Activated CD4-positive, alpha-beta T cell treated with anti-CD3 and anti-CD28 coated beads for 36 hours (primary cell): ENCODE results near the gene TTYH3. TPM values are rescaled to one million over a fixed set of nuclear protein-coding genes. Genes with fewer than 3 reads are reported as not detected.

ENCODE experiments used
- ATAC-seq: fragments of 200-7000 bp; cut with Tn5 transposase; one replicate; pipeline ENCODE4 v1.10.0; 2021; ENCODE audit warnings: mild to moderate bottlenecking, moderate library complexity
- CTCF ChIA-PET: fragments of 350-600 bp; sonication (Branson Sonifier 250); formaldehyde crosslinking; loops from one replicate; lab custom pipeline; 2021; ENCODE audit warnings: antibody characterized with exemption; lab: Charles Lee
- POLR2A ChIA-PET: fragments of 350-600 bp; sonication (Branson Sonifier 250); formaldehyde crosslinking; loops from one replicate; lab custom pipeline; 2021; ENCODE audit warnings: antibody characterized with exemption, inconsistent platforms; lab: Charles Lee
- DNase-seq: peaks from one replicate; pipeline ENCODE4 v3.0.0-alpha.2; 2020
- H3K27ac Mint-ChIP-seq: one replicate; pipeline ENCODE4 v1.8.0; 2021; ENCODE audit warnings: mixed read lengths
- H3K27me3 Mint-ChIP-seq: one replicate; pipeline ENCODE4 v1.8.0; 2021; ENCODE audit warnings: mixed read lengths
- H3K36me3 Mint-ChIP-seq: one replicate; pipeline ENCODE4 v1.8.0; 2021; ENCODE audit warnings: low read depth, mixed read lengths
- H3K4me1 Mint-ChIP-seq: one replicate; pipeline ENCODE4 v1.8.0; 2021; ENCODE audit warnings: mixed read lengths
- H3K4me3 Mint-ChIP-seq: one replicate; pipeline ENCODE4 v1.8.0; 2021; ENCODE audit warnings: mild to moderate bottlenecking, moderate library complexity, mixed read lengths
- H3K9me3 Mint-ChIP-seq: one replicate; pipeline ENCODE4 v1.8.0; 2021; ENCODE audit warnings: low read depth, mixed read lengths
- intact Hi-C, 2 experiments: fragments of 100-400 bp; cut with DNase I in 1 of 2; cut with micrococcal nuclease in 1 of 2; formaldehyde crosslinking; loops; one replicate each; pipeline versions ENCODE4 v1.14.2 to v1.15.1; 2022 to 2024; cut with DNase I, micrococcal nuclease
- total RNA-seq, 2 experiments: library from RNA; stranded (reverse); gene quantifications; one replicate each; pipeline ENCODE4 v1.2.3, GENCODE V29; 2021

Gene TTYH3
- total RNA-seq, 2 experiments from 2014 or later = 18.7 to 20.2 TPM

DNA sequence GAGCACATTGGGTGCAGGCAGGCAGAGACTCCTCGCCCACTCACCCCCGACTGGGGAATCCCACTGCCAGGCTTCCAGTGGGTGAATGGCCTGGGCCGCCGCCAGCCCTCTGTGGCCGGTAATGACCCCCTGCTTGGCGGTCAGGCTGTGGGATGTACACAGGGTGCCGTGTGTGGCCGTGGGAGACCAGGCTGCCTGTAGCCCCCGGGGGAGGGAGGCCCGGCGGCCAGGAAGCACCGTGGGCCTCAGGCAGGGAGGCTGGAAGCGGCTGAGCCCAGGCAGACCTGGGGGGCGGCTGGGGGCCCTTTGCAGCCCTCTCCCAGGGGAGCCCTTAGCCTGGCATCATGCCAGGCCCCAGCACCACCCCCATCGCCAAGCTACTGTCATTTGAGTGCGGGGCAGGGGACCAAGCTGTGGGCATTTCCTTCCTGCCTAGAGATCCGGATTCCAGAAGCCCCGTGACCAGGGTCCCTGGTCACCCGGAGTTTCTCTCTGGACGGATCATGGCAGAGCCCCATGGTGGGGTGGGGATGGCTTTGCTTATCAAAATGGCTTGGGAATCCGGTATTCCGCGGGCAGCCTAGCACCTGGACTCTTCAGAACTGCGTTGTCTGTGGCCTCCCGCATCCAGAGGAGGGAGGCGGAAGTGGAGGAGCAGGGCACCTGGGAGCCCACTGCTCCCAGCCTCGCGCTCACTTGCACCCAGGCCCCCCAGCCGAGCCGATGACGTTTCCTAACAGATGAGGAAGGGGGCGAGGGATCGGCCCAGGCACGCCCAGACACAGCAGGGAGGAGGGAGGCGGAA is 1.1 kb downstream of the TTYH3 start:
- peak; percentile 77 for DNase-seq
- Mint-ChIP-seq H3K27ac (peak overlapping the region; percentile 84), H3K27me3 (no peaks in the 10 kb centered on the region), H3K4me3 (peak overlapping the region; percentile 91), H3K4me1 (peaks cover 14% of the 10 kb centered on the region), H3K9me3 (no peaks in the 10 kb centered on the region), H3K36me3 (no peaks in the 10 kb centered on the region)
- intact Hi-C loops = loop anchor here (2.0 to 10.0 kb wide), 6 partner anchors 76 to 1588 kb away; partner anchors contain the start of genes BRAT1 (in 1 of the 2), GPR146 (in 1 of the 2), IQCE (in 1 of the 2) and MRM2 (in 1 of the 2)
- POLR2A ChIA-PET = no interaction called here
- CTCF ChIA-PET = interaction anchor here (0.7 kb wide), 1 partner anchor 110 kb away, joined by 3 read pairs; no protein-coding TSS in a partner anchor
- ATAC-seq = peak; percentile 7

DNA sequence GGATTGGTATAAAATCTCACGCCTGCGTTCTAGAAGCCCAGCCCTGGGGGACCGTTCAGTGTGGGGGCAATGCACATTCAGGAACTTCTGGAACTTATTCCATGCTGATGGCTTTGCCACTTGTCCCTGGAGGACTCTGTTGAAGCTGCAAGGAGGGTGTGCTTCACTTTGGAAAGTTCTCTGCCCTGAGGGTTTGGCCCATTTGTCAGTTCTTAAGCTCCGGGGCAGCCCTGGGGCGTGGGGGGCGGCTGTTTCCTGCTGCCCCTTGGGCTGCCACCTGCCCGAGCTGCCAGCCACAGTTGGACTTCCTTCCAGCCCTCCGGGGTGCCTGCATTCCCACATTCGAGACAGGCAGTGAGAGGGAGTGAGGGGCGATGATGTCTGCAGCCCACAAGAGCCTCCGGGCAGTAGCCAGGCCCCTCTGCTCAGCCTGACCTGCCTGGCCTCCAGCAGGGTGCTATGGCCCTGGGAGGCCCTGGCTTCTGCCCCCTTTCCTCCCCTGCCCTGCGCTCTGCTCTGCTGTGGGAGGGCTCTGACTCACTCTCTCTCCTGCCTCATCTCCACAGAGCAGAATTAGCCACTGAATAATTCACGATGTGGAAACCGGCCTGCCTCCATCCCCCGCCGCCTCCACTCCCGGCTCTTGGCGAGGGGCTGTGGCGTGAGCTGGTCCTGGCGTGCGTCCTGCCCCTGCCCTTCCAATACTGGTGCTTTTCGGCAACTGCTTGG is 1.9 kb downstream of the TTYH3 start:
- intact Hi-C loops = loop anchor here (2.0 to 10.0 kb wide), 6 partner anchors 76 to 1589 kb away; partner anchors contain the start of genes BRAT1 (in 1 of the 2), GPR146 (in 1 of the 2), IQCE (in 1 of the 2) and MRM2 (in 1 of the 2)
- CTCF ChIA-PET = interaction anchor here (0.7 kb wide), 1 partner anchor 111 kb away, joined by 3 read pairs; no protein-coding TSS in a partner anchor
- no peaks in the 10 kb centered on the region for H3K9me3 Mint-ChIP-seq
- H3K27ac Mint-ChIP-seq = peak overlapping the region; percentile 83
- peak; percentile 72 for DNase-seq
- peak overlapping the region; percentile 91 for H3K4me3 Mint-ChIP-seq
- ATAC-seq = peak; percentile 56
- peaks cover 14% of the 10 kb centered on the region for H3K4me1 Mint-ChIP-seq
- H3K36me3 Mint-ChIP-seq = no peaks in the 10 kb centered on the region
- H3K27me3 Mint-ChIP-seq = no peaks in the 10 kb centered on the region
- POLR2A ChIA-PET = no interaction called here

DNA sequence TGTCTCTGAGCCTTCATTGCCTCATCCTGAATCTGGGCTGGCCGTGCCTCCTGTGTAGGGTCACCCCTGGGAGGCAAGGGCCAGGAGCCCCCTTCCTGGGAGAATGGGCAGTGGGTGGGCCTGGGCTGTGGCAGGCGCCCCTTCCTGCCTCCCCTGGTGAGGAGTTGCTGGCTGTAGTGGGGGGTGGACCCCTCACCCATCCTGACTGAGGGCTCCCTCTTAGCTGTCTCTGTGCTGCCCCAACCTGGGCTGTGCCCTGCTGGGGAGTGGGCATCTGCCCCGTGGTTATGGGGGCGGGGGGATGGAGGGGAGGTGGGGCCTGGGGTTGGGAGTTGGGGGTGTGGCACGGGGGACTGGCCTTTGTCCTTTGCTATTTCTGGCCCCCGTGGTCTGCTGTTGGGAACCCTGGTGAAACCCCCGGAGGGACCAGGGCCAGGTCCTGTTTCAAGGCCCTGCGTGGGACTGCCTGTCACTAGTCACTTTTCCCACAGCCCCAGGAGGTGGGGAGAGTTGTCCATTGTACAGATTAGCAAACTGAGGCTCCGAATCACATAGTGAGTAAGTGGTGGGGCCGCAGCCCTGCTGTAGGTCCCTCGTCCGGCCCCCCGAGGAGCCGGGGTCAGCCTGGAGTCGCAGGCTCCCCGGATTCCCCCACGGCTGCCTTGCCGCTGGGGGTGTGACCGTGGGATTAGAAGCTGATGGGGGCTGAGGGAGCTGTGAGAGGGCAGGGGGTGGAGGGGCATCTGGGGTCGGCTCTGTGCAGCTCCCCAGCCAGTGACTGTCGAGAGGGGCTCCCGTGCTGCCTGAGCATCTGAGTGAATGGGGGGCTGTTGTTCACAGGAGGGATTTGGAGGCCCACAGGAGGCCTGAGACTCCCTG is 2.7 kb downstream of the TTYH3 start:
- POLR2A ChIA-PET = no interaction called here
- intact Hi-C loops = loop anchor here (5.0 to 10.0 kb wide), 5 partner anchors 77 to 1590 kb away; partner anchors contain the start of genes BRAT1 (in 1 of the 2), GPR146 (in 1 of the 2), IQCE (in 1 of the 2) and MRM2 (in 1 of the 2)

DNA sequence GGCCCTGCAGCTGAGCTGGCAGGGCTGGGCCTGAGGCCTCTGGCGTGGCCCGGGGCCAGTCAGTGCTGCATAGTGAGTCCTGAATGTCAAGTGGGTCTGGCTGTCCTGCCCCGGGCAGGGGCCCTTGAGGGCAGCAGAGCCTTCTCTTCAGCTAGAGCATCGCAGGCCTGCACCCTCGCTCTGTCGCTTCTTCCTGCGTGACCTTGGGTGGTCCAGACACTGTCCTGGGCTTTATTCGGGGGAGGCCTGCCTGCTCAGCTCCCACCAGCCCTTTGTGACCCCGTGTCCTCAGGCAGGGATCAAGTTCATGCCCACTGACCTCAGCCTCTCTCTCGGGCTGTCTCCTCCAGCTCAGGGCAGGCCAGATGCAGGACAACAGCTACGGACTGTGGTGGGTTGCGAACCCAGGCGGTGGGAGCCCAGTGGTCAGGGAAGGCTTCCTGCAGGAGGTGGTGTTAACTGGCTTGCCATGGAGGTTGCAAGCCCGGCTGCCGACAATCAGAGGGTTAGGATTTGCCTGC is 3.4 kb downstream of the TTYH3 start:
- peaks cover 14% of the 10 kb centered on the region for H3K4me1 Mint-ChIP-seq
- H3K9me3 Mint-ChIP-seq = no peaks in the 10 kb centered on the region
- H3K27ac Mint-ChIP-seq = no peak overlapping the region
- ATAC-seq (no peak), DNase-seq (no peak)
- POLR2A ChIA-PET = no interaction called here
- intact Hi-C loops = loop anchor here in 1 of 2 experiments (10.0 kb wide), 1 partner anchor 1590 kb away; the partner anchor contains the start of gene GPR146
- H3K4me3 Mint-ChIP-seq = no peak overlapping the region
- no peaks in the 10 kb centered on the region for H3K27me3 Mint-ChIP-seq
- CTCF ChIA-PET = no interaction called here
- H3K36me3 Mint-ChIP-seq = no peaks in the 10 kb centered on the region

More for the DNA sequence above, 2.7 kb downstream of the TTYH3 start:
- no peak for DNase-seq
- ATAC-seq = no peak
- H3K9me3 Mint-ChIP-seq = no peaks in the 10 kb centered on the region
- peak overlapping the region; percentile 91 for H3K4me3 Mint-ChIP-seq
- CTCF ChIA-PET = no interaction called here
- H3K36me3 Mint-ChIP-seq = no peaks in the 10 kb centered on the region
- H3K27ac Mint-ChIP-seq = no peak overlapping the region
- no peaks in the 10 kb centered on the region for H3K27me3 Mint-ChIP-seq
- H3K4me1 Mint-ChIP-seq = peaks cover 14% of the 10 kb centered on the region

DNA sequence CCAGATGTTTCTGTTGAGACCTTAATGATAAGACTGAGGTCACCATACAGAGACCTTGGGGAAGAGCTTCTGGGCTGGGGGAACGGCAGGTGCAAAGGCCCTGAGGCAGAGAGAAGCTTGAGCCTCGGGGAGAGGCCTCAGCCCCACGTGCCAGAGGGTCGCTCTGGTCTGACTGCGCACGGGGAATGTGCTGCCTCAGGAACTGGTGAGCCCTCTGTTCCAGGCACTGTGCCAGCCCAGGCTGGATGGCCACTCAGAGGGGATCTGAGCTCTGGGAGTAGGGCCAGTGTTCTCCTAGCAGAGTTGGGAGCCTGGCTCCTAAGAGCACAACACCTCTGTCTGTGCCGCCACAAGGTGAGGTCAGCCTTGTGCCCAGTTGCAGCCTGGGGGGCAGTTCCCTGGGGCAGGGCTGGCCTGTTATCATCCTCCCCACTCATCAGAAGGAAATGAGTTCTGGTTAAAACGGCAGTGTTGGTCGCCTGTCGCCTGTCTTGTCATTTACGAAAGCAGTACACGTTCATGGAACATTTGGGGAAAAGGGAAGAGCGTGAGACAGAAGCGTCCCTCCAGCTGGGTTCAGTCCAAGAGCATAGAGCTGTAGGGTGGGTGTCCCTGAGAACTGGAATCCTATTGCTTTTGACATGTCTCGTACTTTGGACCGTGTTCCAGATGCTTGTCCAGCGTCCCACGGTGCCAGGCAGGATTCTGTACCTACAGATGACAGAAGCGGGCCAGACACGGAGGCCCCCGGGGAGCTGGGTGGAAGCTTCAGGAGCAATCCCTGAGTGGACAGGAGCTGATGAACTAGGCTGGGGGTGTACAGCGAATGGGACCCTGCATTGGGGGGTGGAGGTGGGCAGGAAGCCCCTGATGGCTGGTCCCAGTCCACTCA is 4.3 kb downstream of the TTYH3 start:
- H3K4me3 Mint-ChIP-seq = no peak overlapping the region
- intact Hi-C loops = loop anchor here in 1 of 2 experiments (10.0 kb wide), 1 partner anchor 1591 kb away; the partner anchor contains the start of gene GPR146
- H3K27me3 Mint-ChIP-seq = no peaks in the 10 kb centered on the region
- peaks cover 14% of the 10 kb centered on the region for H3K4me1 Mint-ChIP-seq
- CTCF ChIA-PET = no interaction called here
- POLR2A ChIA-PET = interaction anchor here (0.6 kb wide), 1 partner anchor 259 kb away, joined by 5 read pairs; no protein-coding TSS in a partner anchor
- ATAC-seq (no peak), DNase-seq (no peak)
- H3K36me3 Mint-ChIP-seq = no peaks in the 10 kb centered on the region
- no peak overlapping the region for H3K27ac Mint-ChIP-seq
- no peaks in the 10 kb centered on the region for H3K9me3 Mint-ChIP-seq

DNA sequence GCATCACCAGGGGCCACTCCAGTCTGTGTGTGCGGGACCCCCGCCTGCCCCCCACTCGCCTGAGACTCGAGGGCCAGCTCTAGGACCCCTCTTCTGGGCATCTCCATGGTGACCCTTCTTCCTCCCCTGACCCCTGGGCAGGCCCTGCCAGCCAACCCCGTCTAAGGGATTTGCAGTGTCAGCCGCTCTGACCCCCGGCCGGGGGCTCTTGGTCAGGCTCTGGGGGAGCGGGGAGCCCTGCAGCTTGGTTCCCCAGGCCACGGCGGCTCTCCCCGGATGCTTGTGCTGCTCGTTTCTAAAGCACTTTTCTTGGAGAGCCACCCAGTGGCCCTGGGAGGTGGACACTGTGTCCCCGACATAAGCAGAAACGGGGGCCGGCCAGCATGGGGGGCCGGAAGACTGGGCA is 5.3 kb downstream of the TTYH3 start:
- CTCF ChIA-PET = no interaction called here
- Mint-ChIP-seq H3K36me3 (no peaks in the 10 kb centered on the region), H3K27ac (no peak overlapping the region), H3K4me3 (no peak overlapping the region), H3K27me3 (no peaks in the 10 kb centered on the region), H3K9me3 (no peaks in the 10 kb centered on the region), H3K4me1 (peaks cover 11% of the 10 kb centered on the region)
- ATAC-seq (no peak), DNase-seq (no peak)
- POLR2A ChIA-PET = interaction anchor here (0.6 kb wide), 2 partner anchors 258 to 283 kb away, joined by 3 to 5 read pairs; no protein-coding TSS in a partner anchor
- intact Hi-C loops = loop anchor here in 1 of 2 experiments (10.0 kb wide), 1 partner anchor 1592 kb away; the partner anchor contains the start of gene GPR146

DNA sequence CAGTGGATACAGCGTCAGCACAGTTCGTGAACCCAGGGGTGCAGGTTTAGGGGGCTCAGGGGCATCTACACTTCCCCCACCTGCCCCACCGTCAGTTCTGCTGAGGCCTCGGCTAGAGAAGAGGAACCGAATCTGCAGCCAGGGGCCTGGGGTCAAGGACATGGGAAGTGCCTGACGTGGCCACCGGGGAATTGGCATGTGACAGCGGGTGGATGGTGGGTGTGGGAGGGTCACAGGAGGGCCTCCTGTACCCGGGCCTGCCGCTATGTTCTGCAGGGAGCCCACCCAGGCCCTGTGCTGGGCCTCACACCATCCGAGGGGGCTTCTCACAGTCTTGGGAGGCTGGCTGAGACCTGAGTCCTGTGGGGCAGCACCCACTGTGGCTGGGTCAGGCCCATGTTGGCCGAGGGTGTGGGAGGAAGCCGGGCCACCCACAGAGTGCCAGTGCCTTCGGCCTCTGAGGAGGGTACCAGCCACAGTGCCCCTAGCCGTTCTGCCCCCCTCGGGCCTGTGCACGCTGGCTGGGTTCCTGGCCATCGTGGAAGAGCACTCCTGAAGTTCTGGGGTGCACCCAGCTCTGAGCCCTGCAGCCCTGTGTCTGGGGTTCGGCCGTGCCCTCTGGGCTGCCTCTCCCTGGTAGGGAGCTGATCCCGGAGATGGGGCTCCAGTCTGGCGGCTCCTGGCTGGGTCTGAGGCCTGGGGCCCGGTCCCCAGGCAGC is 5.9 kb downstream of the TTYH3 start:
- Mint-ChIP-seq H3K9me3 (no peaks in the 10 kb centered on the region), H3K4me3 (no peak overlapping the region), H3K4me1 (peaks cover 11% of the 10 kb centered on the region), H3K27ac (no peak overlapping the region), H3K27me3 (no peaks in the 10 kb centered on the region), H3K36me3 (no peaks in the 10 kb centered on the region)
- CTCF ChIA-PET = interaction anchor here (0.6 kb wide), 1 partner anchor 231 kb away, joined by 3 read pairs; no protein-coding TSS in a partner anchor
- intact Hi-C loops = loop anchor here in 1 of 2 experiments (10.0 kb wide), 1 partner anchor 1593 kb away; the partner anchor contains the start of gene GPR146
- DNase-seq (no peak), ATAC-seq (no peak)
- POLR2A ChIA-PET = interaction anchor here (0.6 kb wide), 1 partner anchor 284 kb away, joined by 3 read pairs; no protein-coding TSS in a partner anchor

DNA sequence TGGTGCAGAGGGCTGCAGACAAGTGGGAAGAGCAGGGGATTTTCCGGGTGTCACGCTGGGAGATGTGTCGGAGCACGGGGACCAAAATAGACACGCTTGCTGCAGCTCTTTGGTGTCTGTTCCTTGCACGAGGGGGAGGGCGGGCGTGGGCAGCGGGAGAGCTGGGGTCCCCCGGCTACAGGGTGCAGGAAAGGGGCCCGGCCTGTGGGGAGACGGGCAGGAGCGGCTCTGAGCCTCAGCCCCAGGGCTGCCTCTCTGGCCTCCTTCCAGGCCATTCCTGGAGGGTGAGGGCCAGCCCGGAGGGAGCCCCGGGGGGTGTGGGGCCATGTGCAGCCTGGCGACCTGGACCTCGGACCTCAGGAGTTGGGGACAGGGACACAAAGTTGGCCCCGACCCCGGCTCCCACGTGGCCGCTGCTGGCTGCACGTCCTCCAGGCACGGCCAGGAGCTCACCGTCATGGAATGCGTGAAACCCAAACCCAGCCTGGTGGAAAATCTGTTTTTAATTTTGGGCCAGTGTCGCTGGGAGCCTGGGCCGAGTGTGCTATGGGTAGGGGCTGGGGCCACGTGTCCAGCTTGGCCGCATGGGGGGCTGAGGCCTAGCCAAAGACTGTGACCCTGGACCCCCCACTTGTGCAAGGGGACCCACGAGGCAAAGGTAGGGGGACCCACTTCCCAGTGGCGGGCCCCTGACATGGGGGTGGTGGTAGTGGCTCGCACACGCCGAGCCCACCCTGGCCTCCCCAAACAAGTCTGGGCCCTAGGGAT is 6.6 kb downstream of the TTYH3 start:
- Mint-ChIP-seq H3K4me3 (no peak overlapping the region), H3K27me3 (no peaks in the 10 kb centered on the region), H3K4me1 (peaks cover 7% of the 10 kb centered on the region), H3K27ac (no peak overlapping the region), H3K9me3 (no peaks in the 10 kb centered on the region), H3K36me3 (no peaks in the 10 kb centered on the region)
- DNase-seq = no peak
- ChIA-PET CTCF (interaction anchor here (0.6 kb wide), 1 partner anchor 231 kb away, joined by 3 read pairs; no protein-coding TSS in a partner anchor), POLR2A (no interaction called here)
- intact Hi-C loops = loop anchor here in 1 of 2 experiments (10.0 kb wide), 1 partner anchor 1594 kb away; the partner anchor contains the start of gene GPR146
- no peak for ATAC-seq
